Testis (tissue), 2 donors: Measurements from ENCODE around the gene SSR1.

Experiments
- CTCF ChIP-seq, 3 experiments: fragments of 450-650 bp in 2 of 3; fragments of 200-600 bp in 1 of 3; sonication (generic) in 1 of 3; IDR thresholded peaks; one replicate each; pipeline ENCODE4 v1.5.1; 2016 to 2019; ENCODE audit warnings: antibody characterized with exemption in 3 of 3, mild to moderate bottlenecking in 2 of 3, moderate library complexity in 1 of 3
- POLR2A ChIP-seq: fragments of 450-650 bp; IDR thresholded peaks from one replicate; pipeline ENCODE4 v1.6.1; 2017; ENCODE audit warnings: antibody characterized with exemption, mild to moderate bottlenecking, moderate library complexity

GRCh38 chr6:7228662-7229375, 84.2 kb downstream of the SSR1 start:
- TF ChIP-seq POLR2A (no peak), CTCF (IDR thresholded peaks at IDR 0.05) (no peak)
